ENCODE measurements around the gene GOSR1.

Gene GOSR1

GRCh38 chr17:30482555-30482954 is 5.3 kb downstream of the GOSR1 start:
- intact Hi-C loops (cut with DNase I; ENCODE audit: low total_unique reads): no loop called here
- no peaks in the 10 kb centered on the region for H3K9me3 ChIP-seq
- H3K36me3 ChIP-seq: peaks cover 58 to 75% (median 72%) of the 10 kb centered on the region in 3 donors
- TF ChIP-seq, protein P1, sequence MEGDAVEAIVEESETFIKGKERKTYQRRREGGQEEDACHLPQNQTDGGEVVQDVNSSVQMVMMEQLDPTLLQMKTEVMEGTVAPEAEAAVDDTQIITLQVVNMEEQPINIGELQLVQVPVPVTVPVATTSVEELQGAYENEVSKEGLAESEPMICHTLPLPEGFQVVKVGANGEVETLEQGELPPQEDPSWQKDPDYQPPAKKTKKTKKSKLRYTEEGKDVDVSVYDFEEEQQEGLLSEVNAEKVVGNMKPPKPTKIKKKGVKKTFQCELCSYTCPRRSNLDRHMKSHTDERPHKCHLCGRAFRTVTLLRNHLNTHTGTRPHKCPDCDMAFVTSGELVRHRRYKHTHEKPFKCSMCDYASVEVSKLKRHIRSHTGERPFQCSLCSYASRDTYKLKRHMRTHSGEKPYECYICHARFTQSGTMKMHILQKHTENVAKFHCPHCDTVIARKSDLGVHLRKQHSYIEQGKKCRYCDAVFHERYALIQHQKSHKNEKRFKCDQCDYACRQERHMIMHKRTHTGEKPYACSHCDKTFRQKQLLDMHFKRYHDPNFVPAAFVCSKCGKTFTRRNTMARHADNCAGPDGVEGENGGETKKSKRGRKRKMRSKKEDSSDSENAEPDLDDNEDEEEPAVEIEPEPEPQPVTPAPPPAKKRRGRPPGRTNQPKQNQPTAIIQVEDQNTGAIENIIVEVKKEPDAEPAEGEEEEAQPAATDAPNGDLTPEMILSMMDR (IDR thresholded peaks at IDR 0.05): no peak
- no peak overlapping the region for H3K4me3 ChIP-seq
- no peaks in the 10 kb centered on the region for H3K27me3 ChIP-seq
- no peak overlapping the region for H3K27ac ChIP-seq
- no peak for DNase-seq
- peaks cover 0 to 15% (median 10%) of the 10 kb centered on the region in 4 donors for H3K4me1 ChIP-seq

GRCh38 chr17:30483159-30483558 is 6.0 kb downstream of the GOSR1 start:
- intact Hi-C loops (cut with DNase I; ENCODE audit: low total_unique reads): no loop called here
- Histone ChIP-seq H3K4me3 (no peak overlapping the region), H3K36me3 (peaks cover 64 to 81% (median 77%) of the 10 kb centered on the region in 3 donors), H3K27me3 (no peaks in the 10 kb centered on the region), H3K9me3 (no peaks in the 10 kb centered on the region), H3K4me1 (peaks cover 0 to 11% (median 6%) of the 10 kb centered on the region in 4 donors), H3K27ac (no peak overlapping the region)
- TF ChIP-seq, protein P1 (IDR thresholded peaks at IDR 0.05): no peak
- DNase-seq: no peak

GRCh38 chr17:30493780-30494179 is 16.6 kb downstream of the GOSR1 start:
- H3K4me3 ChIP-seq: no peak overlapping the region
- intact Hi-C loops (cut with DNase I; ENCODE audit: low total_unique reads): no loop called here
- no peak overlapping the region for H3K27ac ChIP-seq
- peaks cover 82 to 96% (median 83%) of the 10 kb centered on the region in 3 donors for H3K36me3 ChIP-seq
- no peak for DNase-seq
- TF ChIP-seq, protein P1 (IDR thresholded peaks at IDR 0.05): no peak
- no peaks in the 10 kb centered on the region for H3K27me3 ChIP-seq
- H3K9me3 ChIP-seq: no peaks in the 10 kb centered on the region
- H3K4me1 ChIP-seq: no peaks in the 10 kb centered on the region

DNA sequence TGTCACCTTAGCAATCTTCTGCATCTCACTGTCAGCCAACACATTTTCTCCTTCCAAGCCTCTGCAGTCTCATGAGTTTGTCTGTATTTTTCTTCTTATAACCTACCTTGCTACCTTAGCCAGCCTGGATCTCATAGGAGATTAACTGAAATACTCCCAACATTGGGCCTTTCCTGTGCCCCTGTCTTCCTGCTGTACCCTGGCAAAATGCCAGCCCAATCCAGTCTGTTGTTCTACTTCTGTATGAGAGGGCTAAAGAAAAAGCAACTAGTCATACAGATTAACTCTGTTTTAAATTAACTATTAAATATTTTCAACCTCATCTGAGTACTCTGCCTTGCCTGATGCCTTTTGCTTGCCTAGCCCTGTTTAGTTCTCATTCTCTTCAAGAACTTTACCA is 18.4 kb downstream of the GOSR1 start:
- Histone ChIP-seq H3K9me3 (no peaks in the 10 kb centered on the region), H3K4me3 (no peak overlapping the region), H3K27ac (no peak overlapping the region), H3K27me3 (no peaks in the 10 kb centered on the region), H3K4me1 (no peaks in the 10 kb centered on the region), H3K36me3 (peaks cover 70 to 94% (median 71%) of the 10 kb centered on the region in 3 donors)
- TF ChIP-seq, protein P1 (IDR thresholded peaks at IDR 0.05): no peak
- intact Hi-C loops (cut with DNase I; ENCODE audit: low total_unique reads): no loop called here
- DNase-seq: no peak

- H3K27ac ChIP-seq: no peak overlapping the region
- intact Hi-C loops (cut with DNase I; ENCODE audit: low total_unique reads): no loop called here
- TF ChIP-seq, protein P1 (IDR thresholded peaks at IDR 0.05): no peak
- H3K4me3 ChIP-seq: no peak overlapping the region
- H3K27me3 ChIP-seq: no peaks in the 10 kb centered on the region
- peaks cover 33 to 82% (median 46%) of the 10 kb centered on the region in 3 donors for H3K36me3 ChIP-seq
- no peaks in the 10 kb centered on the region for H3K9me3 ChIP-seq
- DNase-seq: no peak
- H3K4me1 ChIP-seq: no peaks in the 10 kb centered on the region
Measured at GRCh38 chr17:30503558-30503957, 26.4 kb downstream of the GOSR1 start.

DNA sequence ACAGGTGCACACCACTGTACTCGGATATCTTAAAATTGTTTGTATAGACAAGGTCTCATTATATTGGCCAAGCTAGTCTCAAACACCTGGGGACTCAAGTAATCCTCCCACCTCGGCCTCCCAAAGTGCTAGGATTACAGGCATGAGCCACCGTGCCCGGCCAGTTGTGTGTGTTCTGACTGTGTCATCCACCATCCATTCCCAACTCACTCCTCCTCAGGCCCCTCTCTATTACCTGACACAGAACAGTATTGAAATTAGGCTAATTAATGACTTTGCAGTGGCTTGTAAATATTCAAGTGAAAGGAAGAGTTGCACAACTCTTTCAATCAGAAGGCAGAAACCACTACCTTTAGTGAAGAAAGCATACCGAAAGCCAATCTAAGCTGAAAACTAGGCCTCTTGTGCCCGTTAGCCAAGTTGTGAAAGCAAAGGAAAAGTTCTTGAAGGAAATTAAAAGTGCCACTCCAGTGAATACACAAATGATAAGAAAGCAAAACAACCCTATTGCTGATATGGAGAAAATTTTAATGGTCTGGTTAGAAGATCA is 28.7 kb downstream of the GOSR1 start:
- no peaks in the 10 kb centered on the region for H3K27me3 ChIP-seq
- intact Hi-C loops (cut with DNase I; ENCODE audit: low total_unique reads): no loop called here
- H3K9me3 ChIP-seq: no peaks in the 10 kb centered on the region
- DNase-seq: no peak
- H3K27ac ChIP-seq: no peak overlapping the region
- H3K4me3 ChIP-seq: no peak overlapping the region
- no peaks in the 10 kb centered on the region for H3K4me1 ChIP-seq
- TF ChIP-seq, protein P1 (IDR thresholded peaks at IDR 0.05): no peak
- peaks cover 27 to 61% (median 41%) of the 10 kb centered on the region in 3 donors for H3K36me3 ChIP-seq

Data from tibial artery (tissue), 4 donors.